HT-29 (cell line): Measurements from ENCODE around the gene POMT1. TPM values are rescaled to one million over a fixed set of nuclear protein-coding genes. Genes with fewer than 3 reads are reported as not detected.

Experiments
- DNase-seq: peaks from one replicate; pipeline ENCODE4 v3.0.0-alpha.2; 2015; ENCODE audit warnings: low spot score
- total RNA-seq: library from RNA; depleted of rRNA; stranded (reverse); fragments of >200 nt; shearing (Covaris generic); gene quantifications from 2 replicates; pipeline ENCODE4 v1.2.3, GENCODE V29; 2014

Gene POMT1
- total RNA-seq, 1 experiment from 2014 or later: 22.1 TPM

GRCh38 chr9:131475956-131476776, 26.6 kb upstream of the POMT1 start:
- no peak for DNase-seq

GRCh38 chr9:131476777-131477345, 25.9 kb upstream of the POMT1 start:
- no peak for DNase-seq

GRCh38 chr9:131477367-131477766, 25.4 kb upstream of the POMT1 start:
- no peak for DNase-seq

GRCh38 chr9:131477816-131478419, 24.8 kb upstream of the POMT1 start:
- DNase-seq: no peak

GRCh38 chr9:131478421-131478868, 24.3 kb upstream of the POMT1 start:
- peak; percentile 65 for DNase-seq

- DNase-seq: no peak
Measured at GRCh38 chr9:131478911-131479310, 23.8 kb upstream of the POMT1 start.

- no peak for DNase-seq
Measured at GRCh38 chr9:131480258-131480657, 22.5 kb upstream of the POMT1 start.

- no peak for DNase-seq
Measured at GRCh38 chr9:131481441-131482342, 21.0 kb upstream of the POMT1 start.

GRCh38 chr9:131482343-131483006, 20.2 kb upstream of the POMT1 start:
- no peak for DNase-seq

- no peak for DNase-seq
Measured at GRCh38 chr9:131483319-131484050, 19.2 kb upstream of the POMT1 start.

GRCh38 chr9:131484051-131484445, 18.7 kb upstream of the POMT1 start:
- no peak for DNase-seq

GRCh38 chr9:131484560-131485185, 18.0 kb upstream of the POMT1 start:
- no peak for DNase-seq

GRCh38 chr9:131485206-131485605, 17.5 kb upstream of the POMT1 start:
- DNase-seq: no peak

- DNase-seq: no peak
Measured at GRCh38 chr9:131485728-131486422, 16.8 kb upstream of the POMT1 start.

GRCh38 chr9:131487001-131487400, 15.7 kb upstream of the POMT1 start:
- no peak for DNase-seq

GRCh38 chr9:131487621-131488031, 15.1 kb upstream of the POMT1 start:
- DNase-seq: no peak

GRCh38 chr9:131490514-131490913, 12.2 kb upstream of the POMT1 start:
- DNase-seq: no peak

- DNase-seq: no peak
Measured at GRCh38 chr9:131491001-131491710, 11.6 kb upstream of the POMT1 start.

GRCh38 chr9:131492070-131492469, 10.6 kb upstream of the POMT1 start:
- no peak for DNase-seq
